BLaER1 treated with 17β-estradiol and CSF1 and Interleukin-3, amounts not matched to agents 10 nM and 100 nM (cell line): ENCODE measurements around the gene SLC5A9.

Experiments used
- H3K27ac ChIP-seq, 11 experiments: shearing (Covaris generic); formaldehyde crosslinking; 2 replicates each; pipeline ENCODE4 v1.8.1; 2022
- H3K27me3 ChIP-seq, 11 experiments: shearing (Covaris generic); formaldehyde crosslinking; 2 replicates each; pipeline ENCODE4 v1.8.1; 2022
- H3K36me3 ChIP-seq, 11 experiments: shearing (Covaris generic); formaldehyde crosslinking; 2 replicates each; pipeline ENCODE4 v1.8.1; 2022
- H3K4me1 ChIP-seq, 10 experiments: shearing (Covaris generic); formaldehyde crosslinking; 2 replicates each; pipeline ENCODE4 v1.8.1; 2022
- H3K4me2 ChIP-seq, 11 experiments: shearing (Covaris generic); formaldehyde crosslinking; 2 replicates each; pipeline ENCODE4 v1.8.1; 2022
- H3K4me3 ChIP-seq, 10 experiments: shearing (Covaris generic); formaldehyde crosslinking; 2 replicates each; pipeline ENCODE4 v1.8.1; 2022
- H3K9ac ChIP-seq, 11 experiments: shearing (Covaris generic); formaldehyde crosslinking; 2 replicates each; pipeline ENCODE4 v1.8.1; 2022
- H3K9me3 ChIP-seq, 11 experiments: shearing (Covaris generic); formaldehyde crosslinking; replicated peaks in 1 of 11; 2 replicates each; pipeline ENCODE4 v1.8.1; 2022
- H4K20me1 ChIP-seq, 11 experiments: shearing (Covaris generic); formaldehyde crosslinking; 2 replicates each; pipeline ENCODE4 v1.8.1; 2022
- Cebpa-rat ChIP-seq, 11 experiments: shearing (Covaris generic); IDR thresholded peaks; 2 replicates each; pipeline ENCODE4 v1.8.1; 2022

SLC5A9 gene

DNA sequence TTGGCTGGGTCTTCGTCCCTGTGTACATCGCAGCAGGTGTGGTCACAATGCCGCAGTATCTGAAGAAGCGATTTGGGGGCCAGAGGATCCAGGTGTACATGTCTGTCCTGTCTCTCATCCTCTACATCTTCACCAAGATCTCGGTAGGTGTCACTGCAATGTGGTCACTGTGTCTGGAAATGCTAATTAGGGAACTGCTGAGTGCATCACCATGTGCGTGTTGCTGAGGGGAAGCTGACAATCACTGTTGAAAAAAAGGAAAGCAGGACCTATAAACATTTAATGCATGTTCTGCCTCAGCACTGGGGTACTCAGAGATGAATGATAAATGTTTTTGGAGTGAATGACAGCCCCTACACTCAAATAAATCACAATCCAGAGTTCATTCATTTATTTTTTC is 6.8 kb downstream of the SLC5A9 start:
- H3K4me2 ChIP-seq = no peak overlapping the region
- no peak overlapping the region for H3K9ac ChIP-seq
- no peaks in the 10 kb centered on the region for H3K9me3 ChIP-seq
- peaks cover 12 to 24% (median 16%) of the 10 kb centered on the region in 10 experiments for H3K4me1 ChIP-seq
- no peaks in the 10 kb centered on the region; a peak in 1 of 22 replicates for H4K20me1 ChIP-seq
- no peaks in the 10 kb centered on the region for H3K36me3 ChIP-seq
- no peaks in the 10 kb centered on the region for H3K27me3 ChIP-seq
- no peak overlapping the region for H3K27ac ChIP-seq
- no peak overlapping the region for H3K4me3 ChIP-seq
- TF ChIP-seq Cebpa-rat (IDR thresholded peaks at IDR 0.05) = no peak

DNA sequence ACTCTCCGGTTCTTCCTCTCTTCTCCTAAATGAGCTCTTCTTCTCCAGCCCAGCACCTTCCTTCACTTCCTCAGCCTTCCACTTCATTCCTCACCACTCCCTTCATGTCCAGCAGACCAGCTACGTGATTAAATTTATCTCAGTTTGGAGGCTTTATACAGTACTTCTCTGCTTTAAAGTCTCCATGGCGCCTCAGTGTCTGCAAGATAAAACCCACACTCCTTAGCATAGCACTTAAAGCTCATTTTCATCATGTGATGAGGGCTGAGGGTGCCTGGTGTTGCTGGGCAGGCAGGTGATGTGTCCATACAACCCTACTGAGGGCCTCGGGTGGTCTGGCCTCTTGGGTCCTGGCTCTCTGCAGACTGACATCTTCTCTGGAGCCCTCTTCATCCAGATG is 7.7 kb downstream of the SLC5A9 start:
- TF ChIP-seq Cebpa-rat (IDR thresholded peaks at IDR 0.05) = no peak
- no peak overlapping the region for H3K4me2 ChIP-seq

DNA sequence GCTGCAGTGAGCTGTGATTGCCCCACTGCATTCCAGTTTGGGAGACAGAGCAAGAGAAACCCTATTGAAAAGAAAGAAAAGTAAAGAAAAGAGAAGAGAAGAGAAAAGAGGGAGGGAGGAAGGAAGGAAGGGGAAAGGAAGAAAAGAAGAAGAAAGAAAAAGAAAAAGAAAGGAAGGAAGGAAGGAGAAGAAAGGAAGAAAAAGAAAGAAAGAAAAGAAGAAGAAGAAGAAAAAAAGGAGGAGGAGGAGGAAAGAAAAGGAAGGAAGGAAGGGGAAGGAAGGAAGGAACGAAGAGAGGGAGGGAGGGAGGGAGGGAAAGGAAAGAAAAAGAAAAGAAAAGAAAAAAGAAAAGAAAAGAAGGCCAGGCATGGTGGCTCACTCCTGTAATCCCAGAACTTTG is 10.2 kb downstream of the SLC5A9 start:
- Histone ChIP-seq H3K27me3 (no peaks in the 10 kb centered on the region), H3K9ac (no peak overlapping the region), H3K27ac (no peak overlapping the region), H3K4me2 (no peak overlapping the region), H3K4me3 (no peak overlapping the region), H3K9me3 (no peaks in the 10 kb centered on the region), H3K36me3 (no peaks in the 10 kb centered on the region), H4K20me1 (peaks cover 0 to 3% (median 0%) of the 10 kb centered on the region in 11 experiments; a peak in 2 of 22 replicates), H3K4me1 (peaks cover 4 to 18% (median 6%) of the 10 kb centered on the region in 10 experiments)
- TF ChIP-seq Cebpa-rat (IDR thresholded peaks at IDR 0.05) = no peak

More for the DNA sequence above, 7.7 kb downstream of the SLC5A9 start:
- H3K4me3 ChIP-seq = no peak overlapping the region
- H3K9ac ChIP-seq = no peak overlapping the region
- H3K27ac ChIP-seq = no peak overlapping the region
- no peaks in the 10 kb centered on the region; a peak in 1 of 22 replicates for H4K20me1 ChIP-seq
- no peaks in the 10 kb centered on the region for H3K9me3 ChIP-seq
- H3K36me3 ChIP-seq = no peaks in the 10 kb centered on the region
- H3K27me3 ChIP-seq = no peaks in the 10 kb centered on the region
- H3K4me1 ChIP-seq = peaks cover 12 to 24% (median 16%) of the 10 kb centered on the region in 10 experiments

DNA sequence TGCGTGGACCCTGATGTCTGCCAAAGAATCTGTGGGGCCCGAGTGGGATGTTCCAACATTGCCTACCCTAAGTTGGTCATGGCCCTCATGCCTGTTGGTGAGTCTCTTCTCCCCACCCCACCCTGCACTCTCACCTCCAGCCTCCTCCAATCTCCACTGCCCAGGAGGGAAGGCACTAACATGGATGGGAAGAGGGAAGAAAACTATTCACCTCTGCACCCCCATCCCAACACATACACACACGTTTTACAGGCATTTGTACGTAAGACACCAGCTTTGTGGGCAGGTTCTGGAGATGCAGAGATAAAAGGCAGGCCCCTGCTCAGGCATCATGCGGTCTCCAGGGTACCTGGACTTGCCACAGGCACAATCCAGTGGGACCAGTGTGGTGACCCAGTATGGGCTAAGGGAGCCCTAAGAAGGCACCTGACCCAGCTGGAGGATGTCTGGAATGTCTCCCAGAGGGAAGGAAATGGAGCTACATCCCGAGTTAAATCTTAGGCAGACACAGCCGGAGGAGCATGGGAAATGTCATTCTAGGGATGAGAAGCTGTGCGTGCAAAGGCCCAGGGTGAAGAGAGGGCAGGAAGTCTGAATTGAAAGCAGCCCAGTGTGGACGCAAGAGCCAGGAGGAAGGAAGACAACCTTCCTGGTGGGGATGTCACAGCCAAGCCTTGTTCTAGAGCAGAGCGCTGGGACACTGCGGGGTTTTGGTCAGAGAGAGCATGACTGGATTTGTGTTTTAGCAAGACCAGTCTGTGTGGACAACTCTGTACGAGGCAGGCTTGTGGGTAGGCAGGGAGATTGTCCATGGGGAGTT is 11.4 kb downstream of the SLC5A9 start:
- no peak overlapping the region for H3K4me2 ChIP-seq
- H3K27me3 ChIP-seq = no peaks in the 10 kb centered on the region
- H3K36me3 ChIP-seq = no peaks in the 10 kb centered on the region
- H4K20me1 ChIP-seq = peaks cover 0 to 3% (median 0%) of the 10 kb centered on the region in 11 experiments; a peak in 2 of 22 replicates
- TF ChIP-seq Cebpa-rat (IDR thresholded peaks at IDR 0.05) = no peak
- no peak overlapping the region for H3K27ac ChIP-seq
- H3K4me1 ChIP-seq = peaks cover 0 to 11% (median 0%) of the 10 kb centered on the region in 10 experiments; a peak in 2 of 20 replicates
- no peaks in the 10 kb centered on the region for H3K9me3 ChIP-seq
- no peak overlapping the region for H3K4me3 ChIP-seq
- H3K9ac ChIP-seq = no peak overlapping the region

DNA sequence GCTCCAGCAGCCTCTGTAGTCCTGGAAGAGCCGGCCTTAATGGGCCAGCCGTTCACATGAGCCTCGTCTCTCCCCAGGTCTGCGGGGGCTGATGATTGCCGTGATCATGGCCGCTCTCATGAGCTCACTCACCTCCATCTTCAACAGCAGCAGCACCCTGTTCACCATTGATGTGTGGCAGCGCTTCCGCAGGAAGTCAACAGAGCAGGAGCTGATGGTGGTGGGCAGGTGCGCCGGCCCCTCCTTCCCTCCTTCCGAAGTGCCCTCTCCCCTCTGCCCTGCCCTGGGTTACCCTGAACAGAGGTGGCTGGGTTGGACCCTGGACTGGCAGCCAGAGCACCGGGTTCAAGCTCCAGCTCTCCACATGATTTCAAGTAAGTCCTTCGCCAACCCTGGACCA is 13.1 kb downstream of the SLC5A9 start:
- no peak overlapping the region for H3K9ac ChIP-seq
- TF ChIP-seq Cebpa-rat (IDR thresholded peaks at IDR 0.05) = no peak
- H3K9me3 ChIP-seq = no peaks in the 10 kb centered on the region

DNA sequence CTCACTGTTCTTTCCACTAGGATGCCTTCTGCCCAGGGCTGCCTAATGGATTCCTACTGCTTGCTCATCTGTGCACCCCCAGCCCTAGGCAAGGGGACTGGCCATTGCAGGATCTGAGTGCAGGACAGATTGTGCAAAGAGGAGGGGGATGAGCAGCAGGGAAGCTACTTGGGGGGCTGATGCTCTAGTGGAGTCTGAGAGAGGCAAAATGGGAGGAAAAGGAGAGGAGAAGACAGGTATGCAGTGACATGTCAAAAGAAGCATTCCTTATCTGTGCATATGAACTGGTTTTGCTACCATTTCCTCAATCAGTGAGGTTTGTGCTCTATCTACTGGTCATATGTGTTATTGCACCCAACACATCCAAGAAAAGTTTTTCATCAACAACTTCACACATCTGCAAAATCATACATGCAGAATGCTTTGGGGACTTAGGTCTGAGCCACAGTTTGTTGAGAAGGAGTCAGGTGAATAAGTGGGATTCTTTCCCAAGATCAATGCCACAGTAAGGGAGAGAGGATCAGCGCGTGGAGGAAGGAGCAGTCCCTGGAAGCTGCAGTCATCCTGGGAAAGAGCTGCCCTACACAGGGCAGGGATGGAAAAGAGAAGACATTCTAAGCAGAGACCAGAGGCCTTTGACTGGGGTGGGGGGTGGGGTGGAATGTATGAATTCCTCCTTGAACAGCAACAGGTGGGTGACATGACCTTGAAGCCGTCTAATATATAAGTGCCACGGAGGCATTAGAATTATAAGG is 14.4 kb downstream of the SLC5A9 start:
- Histone ChIP-seq H3K9ac (no peak overlapping the region), H3K9me3 (no peaks in the 10 kb centered on the region), H3K4me1 (peaks cover 0 to 13% (median 0%) of the 10 kb centered on the region in 10 experiments; a peak in 7 of 20 replicates), H3K27ac (no peak overlapping the region), H3K4me2 (no peak overlapping the region), H3K27me3 (no peaks in the 10 kb centered on the region), H3K36me3 (no peaks in the 10 kb centered on the region), H4K20me1 (peaks cover 0 to 3% (median 0%) of the 10 kb centered on the region in 11 experiments; a peak in 2 of 22 replicates), H3K4me3 (no peak overlapping the region)
- TF ChIP-seq Cebpa-rat (IDR thresholded peaks at IDR 0.05) = no peak

More for the DNA sequence above, 13.1 kb downstream of the SLC5A9 start:
- H3K36me3 ChIP-seq = no peaks in the 10 kb centered on the region
- 0 out of 20 replicates have a peak, but pooled peaks cover 0 to 3% (median 0%) of the 10 kb centered on the region in 10 experiments for H3K4me1 ChIP-seq
- no peaks in the 10 kb centered on the region for H3K27me3 ChIP-seq
- no peak overlapping the region for H3K4me3 ChIP-seq
- no peak overlapping the region for H3K27ac ChIP-seq
- H3K4me2 ChIP-seq = no peak overlapping the region
- H4K20me1 ChIP-seq = peaks cover 0 to 3% (median 0%) of the 10 kb centered on the region in 11 experiments; a peak in 2 of 22 replicates

DNA sequence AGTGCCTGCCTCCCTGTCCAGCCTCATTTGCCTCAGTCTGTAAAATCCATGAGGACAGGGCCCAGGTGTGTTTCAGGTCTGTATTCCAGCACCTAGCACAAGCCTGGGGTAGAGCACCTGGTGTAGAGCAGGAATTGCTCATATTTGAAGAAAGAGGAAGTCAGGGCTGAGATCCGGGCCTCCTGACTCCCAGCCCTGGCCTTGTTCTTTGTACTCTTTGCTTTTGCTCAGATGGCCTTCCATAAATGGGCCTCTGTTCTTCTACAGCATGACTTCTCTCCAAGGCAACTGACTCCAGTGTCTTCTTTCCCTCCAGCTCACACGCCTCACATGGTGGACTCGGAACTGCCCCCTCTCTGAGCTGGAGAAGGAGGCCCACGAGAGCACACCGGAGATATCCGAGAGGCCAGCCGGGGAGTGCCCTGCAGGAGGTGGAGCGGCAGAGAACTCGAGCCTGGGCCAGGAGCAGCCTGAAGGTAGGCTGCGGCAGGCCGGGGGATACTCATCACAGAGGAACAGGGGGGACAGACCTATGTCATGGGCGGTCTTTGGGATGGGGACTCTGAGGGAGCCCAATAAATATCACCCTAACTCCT is 19.7 kb downstream of the SLC5A9 start:
- H3K27me3 ChIP-seq = no peaks in the 10 kb centered on the region
- TF ChIP-seq Cebpa-rat (IDR thresholded peaks at IDR 0.05) = no peak
- peaks cover 6 to 52% (median 21%) of the 10 kb centered on the region in 10 experiments; a peak in 19 of 20 replicates for H3K4me1 ChIP-seq
- peak overlapping the region in 2 of 11 experiments; percentile 25 to 43; a peak in 2 of 22 replicates for H3K27ac ChIP-seq
- no peaks in the 10 kb centered on the region for H3K36me3 ChIP-seq
- no peaks in the 10 kb centered on the region for H4K20me1 ChIP-seq
- H3K4me3 ChIP-seq = no peak overlapping the region
- no peak overlapping the region for H3K9ac ChIP-seq
- H3K4me2 ChIP-seq = peak overlapping the region in 3 of 11 experiments; percentile 28 to 44 (median 30); a peak in 7 of 22 replicates
- no peaks in the 10 kb centered on the region for H3K9me3 ChIP-seq

DNA sequence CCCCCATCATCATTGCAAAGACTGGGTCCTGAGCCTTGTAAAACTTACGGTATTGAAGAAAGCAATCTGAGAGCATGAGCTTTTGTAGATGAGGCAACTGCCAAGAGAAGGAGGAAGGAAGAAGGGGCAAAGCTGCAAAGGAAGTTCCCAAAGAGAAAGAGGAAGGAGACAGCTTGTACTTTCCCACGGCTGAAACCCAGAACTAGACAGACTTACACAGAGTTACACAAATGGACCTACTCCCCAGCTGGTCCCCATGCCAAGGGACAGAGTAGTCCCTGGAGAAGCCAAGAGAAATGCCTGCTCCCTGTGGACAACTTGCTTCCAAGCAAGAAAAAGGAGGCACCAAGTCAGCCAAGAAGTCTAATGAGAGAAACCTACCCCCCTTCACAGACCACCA is 22.6 kb downstream of the SLC5A9 start:
- Histone ChIP-seq H3K4me2 (peak overlapping the region; percentile 49 to 92 (median 75)), H3K4me3 (peak overlapping the region in 1 of 10 experiments; percentile 4; a peak in 2 of 20 replicates), H3K4me1 (peaks cover 6 to 59% (median 21%) of the 10 kb centered on the region in 10 experiments; a peak in 19 of 20 replicates), H3K27me3 (no peaks in the 10 kb centered on the region), H4K20me1 (no peaks in the 10 kb centered on the region), H3K27ac (peak overlapping the region in 10 of 11 experiments; percentile 42 to 82 (median 73); a peak in 20 of 22 replicates), H3K9me3 (no peaks in the 10 kb centered on the region), H3K36me3 (no peaks in the 10 kb centered on the region), H3K9ac (peak overlapping the region in 6 of 11 experiments; percentile 1 to 62 (median 22); a peak in 11 of 22 replicates)
- TF ChIP-seq Cebpa-rat (IDR thresholded peaks at IDR 0.05) = peak in 7 of 11 experiments; percentile 20 to 83 (median 70); a peak in 12 of 22 replicates
